ENCODE results near the gene SLC19A2. TPM values are rescaled to one million over a fixed set of nuclear protein-coding genes. Genes with fewer than 3 reads are reported as not detected.

SLC19A2 gene
- total and polyA plus RNA-seq, 2 of the 13 experiments (the other 11 are each of a cell fraction or from before 2014, with no cell fraction given): 30.4 to 56.0 TPM

Small RNA genes lying within 50 kb of the gene (small RNA-seq; reads per million reads assigned to genes)
- 0 reads per million in 3 experiments for gene AL021068.2 (ENCODE audit: insufficient read depth in 2 of 3, insufficient read length in 3 of 3, low read depth in 2 of 3, low replicate concordance in 1 of 3)

Other genes with a start within 250 kb of the SLC19A2 start
- 22.5 and 29.5 TPM in 2 replicates for gene NME7, start 118.1 kb downstream of the SLC19A2 start, total RNA-seq (2016; rRNA removed; fragmentation: Illumina TruSeq; extraction: Trizol)
- 5.1 and 9.4 TPM in 2 replicates for gene NME7, start 118.1 kb downstream of the SLC19A2 start, polyA plus RNA-seq (2011; rRNA removed)
- gene BLZF1, start 117.7 kb downstream of the SLC19A2 start, total RNA-seq (2016; rRNA removed; fragmentation: Illumina TruSeq; extraction: Trizol): 13.7 and 18.7 TPM in 2 replicates
- 4.2 and 4.5 TPM in 2 replicates for gene BLZF1, start 117.7 kb downstream of the SLC19A2 start, polyA plus RNA-seq (2011; rRNA removed)
- gene CCDC181, start 58.5 kb downstream of the SLC19A2 start, total RNA-seq (2016; rRNA removed; fragmentation: Illumina TruSeq; extraction: Trizol): 0.07 TPM in 1 of 2 replicates, not detected in the other
- not detected in 2 replicates for gene CCDC181, start 58.5 kb downstream of the SLC19A2 start, polyA plus RNA-seq (2011; rRNA removed)
- gene F5, start 100.5 kb upstream of the SLC19A2 start, total RNA-seq (2016; rRNA removed; fragmentation: Illumina TruSeq; extraction: Trizol): 38.3 and 38.5 TPM in 2 replicates
- gene F5, start 100.5 kb upstream of the SLC19A2 start, polyA plus RNA-seq (2011; rRNA removed): 64.0 and 65.5 TPM in 2 replicates
- gene SELP, start 144.2 kb upstream of the SLC19A2 start, total RNA-seq (2016; rRNA removed; fragmentation: Illumina TruSeq; extraction: Trizol): not detected in 2 replicates
- gene SELP, start 144.2 kb upstream of the SLC19A2 start, polyA plus RNA-seq (2011; rRNA removed): 0.11 TPM in 1 of 2 replicates, not detected in the other
- 0.13 and 0.32 TPM in 2 replicates for gene SELL, start 225.7 kb upstream of the SLC19A2 start, total RNA-seq (2016; rRNA removed; fragmentation: Illumina TruSeq; extraction: Trizol)
- 0.03 and 0.18 TPM in 2 replicates for gene SELL, start 225.7 kb upstream of the SLC19A2 start, polyA plus RNA-seq (2011; rRNA removed)
- gene SELE, start 248.1 kb upstream of the SLC19A2 start, total RNA-seq (2016; rRNA removed; fragmentation: Illumina TruSeq; extraction: Trizol): 0.04 TPM in 1 of 2 replicates, not detected in the other
- gene SELE, start 248.1 kb upstream of the SLC19A2 start, polyA plus RNA-seq (2011; rRNA removed): 0.08 and 0.09 TPM in 2 replicates

Measured in HepG2 (cell line).